ENCODE results near the gene CORO7.

CORO7 gene

DNA sequence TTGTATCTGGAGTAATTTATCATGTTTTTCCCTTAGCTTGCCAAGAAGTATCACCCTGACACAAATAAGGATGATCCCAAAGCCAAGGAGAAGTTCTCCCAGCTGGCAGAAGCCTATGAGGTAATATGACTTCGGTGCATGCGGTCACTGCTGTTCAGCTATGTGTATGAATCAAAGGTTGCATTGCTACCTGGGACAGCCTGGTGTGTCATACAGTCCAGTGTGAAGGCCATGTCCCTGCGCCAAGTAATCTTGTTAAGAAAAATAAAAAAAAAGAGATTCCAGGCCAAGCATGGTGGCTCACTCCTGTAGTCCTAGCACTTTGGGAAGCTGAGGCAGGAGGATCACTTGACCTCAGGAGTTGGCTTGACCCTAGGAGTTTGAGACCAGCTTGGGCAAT lies 21.0 kb upstream of the CORO7 start:
- no peak for TF ChIP-seq CTCF (IDR thresholded peaks at IDR 0.05; ENCODE audit: low read depth, low read length)
- DNase-seq (ENCODE audit: extremely low read depth, low read depth) = no peak

DNA sequence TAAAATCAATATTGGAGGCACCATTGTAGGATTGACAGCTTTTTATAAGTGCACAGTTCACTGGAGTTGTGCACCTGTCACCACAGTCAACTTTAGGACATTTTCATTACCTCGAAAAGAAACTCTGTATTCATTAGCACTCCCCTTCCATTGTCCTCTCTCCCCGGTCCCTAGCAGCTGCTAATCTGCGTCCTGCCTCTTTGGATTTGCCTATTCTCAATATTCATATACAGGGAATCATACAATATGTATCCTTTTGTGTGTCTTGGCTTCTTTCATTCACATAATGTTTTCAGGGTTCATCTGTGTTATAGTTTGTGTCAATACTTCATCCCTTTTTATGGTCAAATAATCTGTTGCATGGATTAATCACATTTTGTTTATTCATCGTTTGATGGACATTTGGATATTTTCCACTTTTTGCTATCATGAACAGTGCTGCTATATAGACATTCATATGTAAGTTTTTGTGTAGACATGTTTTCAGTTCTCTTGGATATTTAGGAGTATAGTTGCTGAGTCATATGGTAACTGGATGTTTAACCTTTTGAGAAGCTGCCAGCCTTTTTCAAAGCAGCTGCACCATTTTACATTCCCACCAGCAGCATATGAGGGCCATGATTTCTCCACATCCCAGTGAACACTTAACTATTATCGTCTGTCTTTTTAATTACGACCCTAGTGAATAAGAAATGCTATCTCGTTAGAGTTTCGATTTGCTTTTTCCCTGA lies 19.1 kb upstream of the CORO7 start:
- DNase-seq (ENCODE audit: extremely low read depth, low read depth) = no peak
- TF ChIP-seq CTCF (IDR thresholded peaks at IDR 0.05; ENCODE audit: low read depth, low read length) = no peak

DNA sequence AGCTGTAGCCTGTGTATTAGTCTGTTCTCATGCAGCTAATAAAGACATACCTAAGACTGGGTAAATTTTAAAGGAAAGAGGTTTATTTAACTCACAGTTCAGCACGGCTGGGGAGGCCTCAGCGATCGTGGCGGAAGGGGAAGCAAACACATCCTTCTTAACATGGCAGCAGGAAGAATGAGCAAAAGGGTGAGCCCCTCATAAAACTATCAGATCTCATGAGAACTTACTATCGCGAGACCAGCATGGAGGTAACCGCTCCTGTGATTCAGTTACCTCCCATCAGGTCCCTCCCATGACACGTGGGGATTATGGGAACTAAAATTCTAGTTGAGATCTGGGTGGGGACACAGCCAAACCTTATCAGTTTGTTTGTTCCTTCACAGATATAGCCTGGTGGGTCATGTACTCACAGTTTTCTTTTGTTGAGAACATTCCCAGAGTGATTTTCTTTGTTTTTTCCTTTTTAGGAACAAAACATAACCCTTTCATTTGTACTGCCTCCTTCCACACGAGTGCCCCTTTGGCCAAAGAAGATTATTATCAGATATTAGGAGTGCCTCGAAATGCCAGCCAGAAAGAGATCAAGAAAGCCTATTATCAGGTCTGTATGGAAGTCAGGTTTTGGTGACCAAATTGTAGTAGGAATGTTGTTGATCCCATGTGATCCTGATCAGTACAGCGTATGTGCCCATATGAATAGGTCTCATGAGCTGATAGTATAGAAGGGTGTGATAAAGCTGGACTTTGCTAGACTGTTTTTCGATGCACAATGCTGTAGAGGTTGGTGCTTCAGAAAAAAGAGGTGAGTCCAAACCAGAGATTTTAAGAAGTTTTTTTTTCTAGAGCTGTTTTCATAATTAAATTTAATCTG lies 17.8 kb upstream of the CORO7 start:
- no peak for TF ChIP-seq CTCF (IDR thresholded peaks at IDR 0.05; ENCODE audit: low read depth, low read length)
- no peak for DNase-seq (ENCODE audit: extremely low read depth, low read depth)

GRCh38 chr16:4433228-4433627 lies 16.8 kb upstream of the CORO7 start:
- no peak for TF ChIP-seq CTCF (IDR thresholded peaks at IDR 0.05; ENCODE audit: low read depth, low read length)
- no peak for DNase-seq (ENCODE audit: extremely low read depth, low read depth)

- TF ChIP-seq CTCF (IDR thresholded peaks at IDR 0.05; ENCODE audit: low read depth, low read length) = no peak
Observed at GRCh38 chr16:4431023-4431422, 14.6 kb upstream of the CORO7 start.

DNA sequence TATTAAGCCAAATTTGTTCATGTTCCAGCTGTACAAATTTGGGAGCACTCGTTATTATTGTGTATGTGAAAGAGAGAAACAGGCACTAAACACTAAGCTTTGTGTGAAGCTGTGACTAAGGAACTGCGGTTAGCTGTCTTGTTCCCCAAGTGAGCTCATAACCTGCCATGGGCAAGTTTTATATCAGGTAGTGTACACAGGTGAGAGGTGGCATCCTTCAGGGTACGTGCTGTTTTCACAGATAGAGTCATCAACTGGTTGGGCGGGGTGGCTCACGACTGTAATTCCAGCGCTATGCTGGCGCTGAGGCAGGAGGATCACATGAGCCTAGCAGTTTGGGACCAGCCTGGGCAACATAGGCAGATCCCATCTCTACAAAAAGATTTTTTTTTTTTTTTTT lies 12.1 kb upstream of the CORO7 start:
- no peak for DNase-seq (ENCODE audit: extremely low read depth, low read depth)
- no peak for TF ChIP-seq CTCF (IDR thresholded peaks at IDR 0.05; ENCODE audit: low read depth, low read length)

More at GRCh38 chr16:4431023-4431422, 14.6 kb upstream of the CORO7 start:
- no peak for DNase-seq (ENCODE audit: extremely low read depth, low read depth)
